HCT116 (cell line): Measurements from ENCODE around the gene RAB36. TPM values are rescaled to one million over a fixed set of nuclear protein-coding genes. Genes with fewer than 3 reads are reported as not detected.

Experiments
- ATAC-seq: fragments of 200-7000 bp; cut with Tn5 transposase; 2 replicates; pipeline ENCODE4 v1.9.1; 2020; ENCODE audit warnings: mild to moderate bottlenecking, moderate library complexity
- BruUV-seq: library from RNA; stranded (reverse); fragments of 400-500 nt; replicated peaks from 2 replicates; lab custom pipeline; 2021; lab: Mats Ljungman, UMichigan
- CTCF ChIA-PET: fragments of 300-600 bp; sonication (Branson Sonifier 250); formaldehyde crosslinking; loops from one replicate; lab custom pipeline; 2021; ENCODE audit warnings: antibody characterized with exemption; lab: Charles Lee
- POLR2A ChIA-PET: fragments of 300-600, 350-600 bp; sonication (Branson Sonifier 250); formaldehyde crosslinking; loops from one replicate; lab custom pipeline; 2021; ENCODE audit warnings: antibody characterized with exemption; lab: Charles Lee
- RAD21 ChIA-PET, 2 experiments: fragments of 300-600 bp; sonication (Branson Sonifier 250); formaldehyde crosslinking; loops; one replicate each; lab custom pipeline; 2023; ENCODE audit warnings: low total read pairs in 2 of 2; ENCODE audit not compliant: uncharacterized antibody in 2 of 2, unreplicated experiment in 2 of 2, low non-redundant PET in 1 of 2; lab: Charles Lee
- DNase-seq: peaks from one replicate; pipeline ENCODE4 v3.0.0-alpha.2; 2010; ENCODE audit warnings: low read depth, low spot score
- H2AFZ ChIP-seq: fragments of 200-600 bp; shearing (Covaris generic), sonication (generic); 2 replicates; pipeline ENCODE4 v1.6.1; 2017; ENCODE audit warnings: low read depth, mixed run types, mixed read lengths, antibody characterized with exemption, low read length; ENCODE audit not compliant: poor library complexity, severe bottlenecking
- H3K27ac ChIP-seq: 2 replicates; pipeline ENCODE4 v1.5.1; 2012; ENCODE audit warnings: low read depth, low read length
- H3K27me3 ChIP-seq: fragments of 200-600 bp; sonication (generic); 2 replicates; pipeline ENCODE4 v1.6.1; 2016; ENCODE audit warnings: mixed run types, low read length, mixed read lengths; ENCODE audit not compliant: insufficient read depth
- H3K36me3 ChIP-seq, 2 experiments: fragments of 200-500 bp in 1 of 2; fragments of 200-600 bp in 1 of 2; sonication (Bioruptor generic) in 1 of 2; sonication (generic) in 1 of 2; 2 replicates each; pipeline versions ENCODE4 v1.5.1 to v1.6.1; 2014 to 2016; ENCODE audit warnings: low read length in 2 of 2, inconsistent platforms in 1 of 2, mixed read lengths in 1 of 2, mixed run types in 1 of 2; ENCODE audit not compliant: insufficient read depth in 2 of 2, control insufficient read depth in 1 of 2
- H3K4me1 ChIP-seq, 2 experiments: fragments of 200-600 bp in 1 of 2; sonication (generic) in 1 of 2; 2 replicates each; pipeline versions ENCODE4 v1.5.1 to v1.6.1; 2012 to 2017; ENCODE audit warnings: low read length in 2 of 2, inconsistent platforms in 1 of 2, mild to moderate bottlenecking in 1 of 2, mixed read lengths in 1 of 2, mixed run types in 1 of 2, moderate library complexity in 1 of 2; ENCODE audit not compliant: insufficient read depth in 2 of 2, control insufficient read depth in 1 of 2
- H3K4me2 ChIP-seq: fragments of 200-600 bp; sonication (generic); 2 replicates; pipeline ENCODE4 v1.6.1; 2017; ENCODE audit warnings: mixed run types, low read length, mixed read lengths
- H3K4me3 ChIP-seq, 2 experiments: fragments of 200-600 bp in 1 of 2; sonication (generic) in 1 of 2; replicated peaks in 1 of 2; 2 replicates each; pipeline ENCODE4 v1.5.1; 2011 to 2016; ENCODE audit warnings: low read length in 2 of 2, control low read depth in 1 of 2, low read depth in 1 of 2, mild to moderate bottlenecking in 1 of 2, mixed read lengths in 1 of 2, mixed run types in 1 of 2
- H3K79me2 ChIP-seq: fragments of 200-600 bp; sonication (generic); 2 replicates; pipeline ENCODE4 v1.6.1; 2017; ENCODE audit warnings: mild to moderate bottlenecking, mixed run types, low read length, moderate library complexity, mixed read lengths; ENCODE audit not compliant: insufficient read depth
- H3K9ac ChIP-seq: fragments of 200-600 bp; sonication (generic); 2 replicates; pipeline ENCODE4 v1.6.1; 2016; ENCODE audit warnings: low read length, mixed read lengths
- H3K9me2 ChIP-seq: fragments of 200-600 bp; sonication (generic), shearing (Covaris generic); 2 replicates; pipeline ENCODE4 v1.6.1; 2017; ENCODE audit warnings: mixed run types, mild to moderate bottlenecking, moderate library complexity; ENCODE audit not compliant: insufficient read depth
- H3K9me3 ChIP-seq, 2 experiments: fragments of 200-500 bp in 1 of 2; fragments of 200-600 bp in 1 of 2; sonication (Bioruptor generic) in 1 of 2; sonication (generic) in 1 of 2; 2 replicates each; pipeline ENCODE4 v1.6.1; 2014 to 2017; ENCODE audit warnings: low read length in 2 of 2, mixed read lengths in 2 of 2, inconsistent platforms in 1 of 2, low read depth in 1 of 2, mild to moderate bottlenecking in 1 of 2, mixed run types in 1 of 2, moderate library complexity in 1 of 2; ENCODE audit not compliant: control insufficient read depth in 1 of 2, insufficient read depth in 1 of 2
- H4K20me1 ChIP-seq: fragments of 200-600 bp; sonication (generic), shearing (Covaris generic); 2 replicates; pipeline ENCODE4 v1.6.1; 2017; ENCODE audit warnings: mixed run types, mild to moderate bottlenecking, moderate library complexity; ENCODE audit not compliant: insufficient read depth
- CBX3 ChIP-seq: IDR thresholded peaks from 2 replicates; pipeline ENCODE4 v1.6.1; 2012; ENCODE audit warnings: low read depth
- CEBPB ChIP-seq: IDR thresholded peaks from 2 replicates; pipeline ENCODE4 v1.6.1; 2012; ENCODE audit warnings: low read depth
- CTCF ChIP-seq, 3 experiments: fragments of 200-600 bp in 1 of 3; sonication (generic) in 1 of 3; IDR thresholded peaks in 2 of 3; conservative IDR thresholded peaks in 1 of 3; 2 replicates each; pipeline ENCODE4 v1.5.1; 2012 to 2017; ENCODE audit warnings: low read depth in 2 of 3, low read length in 2 of 3, antibody characterized with exemption in 1 of 3, borderline replicate concordance in 1 of 3, control low read depth in 1 of 3, mild to moderate bottlenecking in 1 of 3, mixed read lengths in 1 of 3, mixed run types in 1 of 3, moderate library complexity in 1 of 3; ENCODE audit not compliant: insufficient read depth in 1 of 3
- ELF1 ChIP-seq: IDR thresholded peaks from 2 replicates; pipeline ENCODE4 v1.6.1; 2012; ENCODE audit warnings: low read depth, borderline replicate concordance
- EZH2 ChIP-seq: fragments of 200-600 bp; sonication (generic); IDR thresholded peaks from 2 replicates; pipeline ENCODE4 v1.6.1; 2017; ENCODE audit warnings: antibody characterized with exemption, mixed run types
- JUND ChIP-seq: IDR thresholded peaks from 2 replicates; pipeline ENCODE4 v1.6.1; 2012
- RAD21 ChIP-seq: IDR thresholded peaks from 2 replicates; pipeline ENCODE4 v1.6.1; 2012; ENCODE audit warnings: low read depth, mild to moderate bottlenecking
- REST ChIP-seq: IDR thresholded peaks from 2 replicates; pipeline ENCODE4 v1.6.1; 2012; ENCODE audit warnings: low read depth
- SP1 ChIP-seq: IDR thresholded peaks from 2 replicates; pipeline ENCODE4 v1.6.1; 2012; ENCODE audit warnings: low read depth
- TCF7L2 ChIP-seq: IDR thresholded peaks from 2 replicates; pipeline ENCODE4 v1.7.0; 2011; ENCODE audit warnings: borderline replicate concordance, inconsistent platforms; ENCODE audit not compliant: insufficient read depth, insufficient read length; ENCODE audit errors: extremely low read depth
- ZFX ChIP-seq: fragments of 450-650 bp; IDR thresholded peaks from 2 replicates; pipeline ENCODE4 v1.6.1; 2017
- ZNF274 ChIP-seq: fragments of 200-500 bp; sonication (Bioruptor generic); IDR thresholded peaks from 2 replicates; pipeline ENCODE4 v1.6.1; 2014; ENCODE audit warnings: mild to moderate bottlenecking, low read depth, low read length, inconsistent platforms
- intact Hi-C: fragments of 100-400 bp; cut with micrococcal nuclease; formaldehyde crosslinking; loops from 2 replicates; pipeline ENCODE4 v1.10.0; 2022
- total RNA-seq: library from RNA; stranded (reverse); gene quantifications from one replicate; pipeline ENCODE4 v1.2.1, GENCODE V29; 2021; ENCODE audit not compliant: unreplicated experiment
- TF ChIP-seq, protein P1 (sequence below): IDR thresholded peaks from 2 replicates; pipeline ENCODE4 v1.6.1; 2012

RAB36 gene
- total RNA-seq, 1 experiment from 2014 or later, result 6.1 TPM

- Histone ChIP-seq H3K27me3 (no peaks in the 10 kb centered on the region), H3K4me2 (no peak overlapping the region), H3K9ac (no peak overlapping the region), H3K27ac (no peak overlapping the region), H3K9me3 (no peaks in the 10 kb centered on the region), H3K79me2 (peaks cover 98% of the 10 kb centered on the region), H3K9me2 (no peaks in the 10 kb centered on the region), H2AFZ (no peak overlapping the region), H3K36me3 (peaks cover 2 to 6% of the 10 kb centered on the region in 2 experiments; a peak in 3 of 4 replicates), H3K4me1 (peaks cover 3 to 10% of the 10 kb centered on the region in 2 experiments; a peak in 2 of 4 replicates), H3K4me3 (no peak overlapping the region), H4K20me1 (0 out of 2 replicates have a peak, but pooled peaks cover 5% of the 10 kb centered on the region)
- intact Hi-C loops, result no loop called here
- no peak for TF ChIP-seq CBX3
- no peak for TF ChIP-seq CTCF (IDR thresholded peaks at IDR 0.05 in 2 of 3, conservative IDR thresholded peaks at IDR 0.05 in 1 of 3; ENCODE audit: borderline replicate concordance in 1 of 3, insufficient read depth in 1 of 3, low read depth in 2 of 3, low read length in 2 of 3)
- no peak for TF ChIP-seq ZFX
- no peak for TF ChIP-seq JUND
- TF ChIP-seq, protein P1, sequence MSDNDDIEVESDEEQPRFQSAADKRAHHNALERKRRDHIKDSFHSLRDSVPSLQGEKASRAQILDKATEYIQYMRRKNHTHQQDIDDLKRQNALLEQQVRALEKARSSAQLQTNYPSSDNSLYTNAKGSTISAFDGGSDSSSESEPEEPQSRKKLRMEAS, result no peak
- TF ChIP-seq ZNF274, result no peak
- TF ChIP-seq EZH2, result no peak
- TF ChIP-seq ELF1, result no peak
- TF ChIP-seq SP1, result no peak
- no peak for TF ChIP-seq TCF7L2
- no peak for TF ChIP-seq CEBPB
- TF ChIP-seq REST, result no peak
- TF ChIP-seq RAD21, result no peak
- no TSS peak for BruUV-seq
- DNase-seq (no peak), ATAC-seq (no peak)
- RAD21 ChIA-PET, result no interaction called here
- POLR2A ChIA-PET, result no interaction called here
- CTCF ChIA-PET, result no interaction called here
Measured at GRCh38 chr22:23192558-23192957, 47.3 kb downstream of the RAB36 start.
